HepG2 (cell line): ENCODE results near the gene MFSD8. TPM values are rescaled to one million over a fixed set of nuclear protein-coding genes. Genes with fewer than 3 reads are reported as not detected.
A peak's percentile ranks its signal among the peaks of the same experiment; 100 is the strongest.

ENCODE experiments used
- CBX2 ChIP-seq, 2 experiments: fragments of 200-600 bp in 1 of 2; sonication (generic); formaldehyde crosslinking in 1 of 2; IDR thresholded peaks; 2 replicates each; pipeline versions ENCODE4 v1.7.0 to v1.8.1; 2018 to 2022; ENCODE audit warnings: low read depth in 2 of 2, low read length in 1 of 2, mild to moderate bottlenecking in 1 of 2, missing genetic modification reagents in 1 of 2
- CEBPG ChIP-seq: IDR thresholded peaks from 2 replicates; pipeline ENCODE4 v1.6.1; 2016
- DPF2 ChIP-seq: sonication (generic); formaldehyde crosslinking; IDR thresholded peaks from 2 replicates; pipeline ENCODE4 v1.4.0; 2020; ENCODE audit warnings: mild to moderate bottlenecking, low read depth, missing genetic modification reagents, borderline replicate concordance
- PAWR ChIP-seq: sonication (generic); formaldehyde crosslinking; IDR thresholded peaks from 2 replicates; pipeline ENCODE4 v1.4.0; 2020; ENCODE audit warnings: missing genetic modification reagents, mild to moderate bottlenecking, borderline replicate concordance
- RCOR2 ChIP-seq: IDR thresholded peaks from 2 replicates; pipeline ENCODE4 v1.6.1; 2016; ENCODE audit warnings: missing biosample characterization, missing genetic modification reagents
- ZBTB20 ChIP-seq: sonication (generic); formaldehyde crosslinking; IDR thresholded peaks from 2 replicates; pipeline ENCODE4 v1.8.1; 2023; ENCODE audit warnings: missing genetic modification reagents, low read depth, mild to moderate bottlenecking, borderline replicate concordance
- ZBTB33 ChIP-seq: sonication (generic); formaldehyde crosslinking; IDR thresholded peaks from 2 replicates; pipeline ENCODE4 v1.4.0; 2020; ENCODE audit warnings: missing genetic modification reagents
- ZBTB38 ChIP-seq: sonication (generic); formaldehyde crosslinking; IDR thresholded peaks from 2 replicates; pipeline ENCODE4 v1.5.1; 2020; ENCODE audit warnings: mild to moderate bottlenecking, missing genetic modification reagents
- ZBTB42 ChIP-seq: sonication (generic); formaldehyde crosslinking; IDR thresholded peaks from 2 replicates; pipeline ENCODE4 v1.5.0; 2020; ENCODE audit warnings: mild to moderate bottlenecking, missing genetic modification reagents
- ZNF20 ChIP-seq: sonication (generic); formaldehyde crosslinking; IDR thresholded peaks from 2 replicates; pipeline ENCODE4 v1.4.0; 2020; ENCODE audit warnings: mild to moderate bottlenecking, moderate library complexity, missing genetic modification reagents
- ZNF512 ChIP-seq: sonication (generic); formaldehyde crosslinking; IDR thresholded peaks from 2 replicates; pipeline ENCODE4 v1.4.0; 2020; ENCODE audit warnings: mild to moderate bottlenecking, missing genetic modification reagents
- ZNF772 ChIP-seq: sonication (generic); formaldehyde crosslinking; IDR thresholded peaks from 2 replicates; pipeline ENCODE4 v1.5.0; 2020; ENCODE audit warnings: mild to moderate bottlenecking, missing genetic modification reagents
- polyA plus RNA-seq, 8 experiments: library from polyadenylated mRNA; depleted of rRNA in 3 of 8; stranded (reverse) in 7 of 8; unstranded in 1 of 8; fragments of >200 nt; fragmentation: Illumina TruSeq in 4 of 8; extraction: Trizol in 4 of 8; gene quantifications; 2 replicates each; pipeline versions ENCODE4 v1.2.1 to v1.2.3, GENCODE V29; 2011 to 2016; ENCODE audit warnings: low read depth in 4 of 8, missing spikeins in 1 of 8, mixed read lengths in 1 of 8; ENCODE audit not compliant: insufficient read depth in 1 of 8
- total RNA-seq, 5 experiments: library from RNA; depleted of rRNA; stranded (reverse); fragments of >200 nt; fragmentation: Illumina TruSeq; extraction: Trizol; gene quantifications; 2 replicates each; pipeline ENCODE4 v1.2.3, GENCODE V29; 2016; ENCODE audit warnings: low read depth in 1 of 5
- TF ChIP-seq, protein P1 (sequence below): sonication (generic); formaldehyde crosslinking; IDR thresholded peaks from 2 replicates; pipeline ENCODE4 v1.4.0; 2020; ENCODE audit warnings: missing genetic modification reagents
- TF ChIP-seq, protein P2 (sequence below), 2 experiments: sonication (generic) in 1 of 2; formaldehyde crosslinking in 1 of 2; IDR thresholded peaks; 2 replicates each; pipeline versions ENCODE4 v1.4.0 to v1.6.1; 2018 to 2020; ENCODE audit warnings: missing genetic modification reagents in 2 of 2, borderline replicate concordance in 1 of 2, low read depth in 1 of 2, mild to moderate bottlenecking in 1 of 2, missing biosample characterization in 1 of 2
- TF ChIP-seq, protein P3 (sequence below): sonication (generic); formaldehyde crosslinking; IDR thresholded peaks from 2 replicates; pipeline ENCODE4 v1.5.1; 2020; ENCODE audit warnings: missing genetic modification reagents, mild to moderate bottlenecking, borderline replicate concordance
- TF ChIP-seq, protein P4 (sequence below): sonication (generic); formaldehyde crosslinking; conservative IDR thresholded peaks from 2 replicates; pipeline ENCODE4 v1.4.0; 2020; ENCODE audit warnings: missing genetic modification reagents

MFSD8 gene
- total and polyA plus RNA-seq, 2 of the 13 experiments (the other 11 are each of a cell fraction or from before 2014, with no cell fraction given) = 24.8 to 25.5 TPM

DNA sequence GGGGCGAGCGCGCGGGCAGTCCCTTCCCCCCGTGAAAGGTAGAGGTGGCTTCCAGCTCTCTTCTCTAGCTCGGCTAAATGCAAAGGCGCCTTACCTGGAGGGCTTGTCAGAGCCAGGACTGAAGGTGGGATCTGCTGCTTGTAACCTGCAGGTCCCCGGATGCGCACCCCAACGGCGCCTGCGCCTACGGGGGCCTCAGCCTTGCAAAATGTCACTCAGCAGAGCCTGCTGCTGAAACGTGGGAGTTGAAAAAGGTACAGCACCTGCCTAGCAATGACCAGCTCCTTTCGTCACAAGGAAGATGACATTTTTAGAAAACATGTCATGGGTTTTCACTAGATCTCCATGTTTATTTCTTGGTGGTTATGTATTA is 816 bp upstream of the MFSD8 start (continued):
- TF ChIP-seq ZNF512 (CRISPR knock-in tag) (no peak), ZBTB42 (CRISPR knock-in tag) (no peak), ZBTB20 (no peak), ZBTB33 (CRISPR knock-in tag) (no peak), ZNF772 (CRISPR knock-in tag) (no peak), DPF2 (no peak), ZBTB38 (CRISPR knock-in tag) (peak; percentile 1; the same call in 1 of the 2 replicates), CBX2 (IDR thresholded peaks at IDR 0.05; ENCODE audit: low read depth, low read length) (no peak), CBX2 (CRISPR knock-in tag; IDR thresholded peaks at IDR 0.05; ENCODE audit: low read depth) (no peak), PAWR (no peak), CEBPG (CRISPR knock-in tag) (peak; percentile 32; the same call in 1 of the 2 replicates), ZNF20 (CRISPR knock-in tag) (no peak), RCOR2 (CRISPR knock-in tag) (no peak)
- TF ChIP-seq, protein P1, sequence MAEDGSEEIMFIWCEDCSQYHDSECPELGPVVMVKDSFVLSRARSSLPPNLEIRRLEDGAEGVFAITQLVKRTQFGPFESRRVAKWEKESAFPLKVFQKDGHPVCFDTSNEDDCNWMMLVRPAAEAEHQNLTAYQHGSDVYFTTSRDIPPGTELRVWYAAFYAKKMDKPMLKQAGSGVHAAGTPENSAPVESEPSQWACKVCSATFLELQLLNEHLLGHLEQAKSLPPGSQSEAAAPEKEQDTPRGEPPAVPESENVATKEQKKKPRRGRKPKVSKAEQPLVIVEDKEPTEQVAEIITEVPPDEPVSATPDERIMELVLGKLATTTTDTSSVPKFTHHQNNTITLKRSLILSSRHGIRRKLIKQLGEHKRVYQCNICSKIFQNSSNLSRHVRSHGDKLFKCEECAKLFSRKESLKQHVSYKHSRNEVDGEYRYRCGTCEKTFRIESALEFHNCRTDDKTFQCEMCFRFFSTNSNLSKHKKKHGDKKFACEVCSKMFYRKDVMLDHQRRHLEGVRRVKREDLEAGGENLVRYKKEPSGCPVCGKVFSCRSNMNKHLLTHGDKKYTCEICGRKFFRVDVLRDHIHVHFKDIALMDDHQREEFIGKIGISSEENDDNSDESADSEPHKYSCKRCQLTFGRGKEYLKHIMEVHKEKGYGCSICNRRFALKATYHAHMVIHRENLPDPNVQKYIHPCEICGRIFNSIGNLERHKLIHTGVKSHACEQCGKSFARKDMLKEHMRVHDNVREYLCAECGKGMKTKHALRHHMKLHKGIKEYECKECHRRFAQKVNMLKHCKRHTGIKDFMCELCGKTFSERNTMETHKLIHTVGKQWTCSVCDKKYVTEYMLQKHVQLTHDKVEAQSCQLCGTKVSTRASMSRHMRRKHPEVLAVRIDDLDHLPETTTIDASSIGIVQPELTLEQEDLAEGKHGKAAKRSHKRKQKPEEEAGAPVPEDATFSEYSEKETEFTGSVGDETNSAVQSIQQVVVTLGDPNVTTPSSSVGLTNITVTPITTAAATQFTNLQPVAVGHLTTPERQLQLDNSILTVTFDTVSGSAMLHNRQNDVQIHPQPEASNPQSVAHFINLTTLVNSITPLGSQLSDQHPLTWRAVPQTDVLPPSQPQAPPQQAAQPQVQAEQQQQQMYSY (CRISPR knock-in tag) = no peak
- TF ChIP-seq, protein P2, sequence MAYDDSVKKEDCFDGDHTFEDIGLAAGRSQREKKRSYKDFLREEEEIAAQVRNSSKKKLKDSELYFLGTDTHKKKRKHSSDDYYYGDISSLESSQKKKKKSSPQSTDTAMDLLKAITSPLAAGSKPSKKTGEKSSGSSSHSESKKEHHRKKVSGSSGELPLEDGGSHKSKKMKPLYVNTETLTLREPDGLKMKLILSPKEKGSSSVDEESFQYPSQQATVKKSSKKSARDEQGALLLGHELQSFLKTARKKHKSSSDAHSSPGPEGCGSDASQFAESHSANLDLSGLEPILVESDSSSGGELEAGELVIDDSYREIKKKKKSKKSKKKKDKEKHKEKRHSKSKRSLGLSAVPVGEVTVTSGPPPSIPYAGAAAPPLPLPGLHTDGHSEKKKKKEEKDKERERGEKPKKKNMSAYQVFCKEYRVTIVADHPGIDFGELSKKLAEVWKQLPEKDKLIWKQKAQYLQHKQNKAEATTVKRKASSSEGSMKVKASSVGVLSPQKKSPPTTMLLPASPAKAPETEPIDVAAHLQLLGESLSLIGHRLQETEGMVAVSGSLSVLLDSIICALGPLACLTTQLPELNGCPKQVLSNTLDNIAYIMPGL (CRISPR knock-in tag; IDR thresholded peaks at IDR 0.05; ENCODE audit: borderline replicate concordance in 1 of 2, low read depth in 1 of 2) = peak in 1 of 2 experiments; percentile 9; a peak in 1 of 4 replicates
- TF ChIP-seq, protein P3, sequence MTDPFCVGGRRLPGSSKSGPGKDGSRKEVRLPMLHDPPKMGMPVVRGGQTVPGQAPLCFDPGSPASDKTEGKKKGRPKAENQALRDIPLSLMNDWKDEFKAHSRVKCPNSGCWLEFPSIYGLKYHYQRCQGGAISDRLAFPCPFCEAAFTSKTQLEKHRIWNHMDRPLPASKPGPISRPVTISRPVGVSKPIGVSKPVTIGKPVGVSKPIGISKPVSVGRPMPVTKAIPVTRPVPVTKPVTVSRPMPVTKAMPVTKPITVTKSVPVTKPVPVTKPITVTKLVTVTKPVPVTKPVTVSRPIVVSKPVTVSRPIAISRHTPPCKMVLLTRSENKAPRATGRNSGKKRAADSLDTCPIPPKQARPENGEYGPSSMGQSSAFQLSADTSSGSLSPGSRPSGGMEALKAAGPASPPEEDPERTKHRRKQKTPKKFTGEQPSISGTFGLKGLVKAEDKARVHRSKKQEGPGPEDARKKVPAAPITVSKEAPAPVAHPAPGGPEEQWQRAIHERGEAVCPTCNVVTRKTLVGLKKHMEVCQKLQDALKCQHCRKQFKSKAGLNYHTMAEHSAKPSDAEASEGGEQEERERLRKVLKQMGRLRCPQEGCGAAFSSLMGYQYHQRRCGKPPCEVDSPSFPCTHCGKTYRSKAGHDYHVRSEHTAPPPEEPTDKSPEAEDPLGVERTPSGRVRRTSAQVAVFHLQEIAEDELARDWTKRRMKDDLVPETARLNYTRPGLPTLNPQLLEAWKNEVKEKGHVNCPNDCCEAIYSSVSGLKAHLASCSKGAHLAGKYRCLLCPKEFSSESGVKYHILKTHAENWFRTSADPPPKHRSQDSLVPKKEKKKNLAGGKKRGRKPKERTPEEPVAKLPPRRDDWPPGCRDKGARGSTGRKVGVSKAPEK (CRISPR knock-in tag) = no peak
- TF ChIP-seq, protein P4, sequence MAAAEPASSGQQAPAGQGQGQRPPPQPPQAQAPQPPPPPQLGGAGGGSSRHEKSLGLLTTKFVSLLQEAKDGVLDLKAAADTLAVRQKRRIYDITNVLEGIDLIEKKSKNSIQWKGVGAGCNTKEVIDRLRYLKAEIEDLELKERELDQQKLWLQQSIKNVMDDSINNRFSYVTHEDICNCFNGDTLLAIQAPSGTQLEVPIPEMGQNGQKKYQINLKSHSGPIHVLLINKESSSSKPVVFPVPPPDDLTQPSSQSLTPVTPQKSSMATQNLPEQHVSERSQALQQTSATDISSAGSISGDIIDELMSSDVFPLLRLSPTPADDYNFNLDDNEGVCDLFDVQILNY (CRISPR knock-in tag) = no peak
